Liver (tissue), 9 donors: Measurements from ENCODE around the gene IRGQ. TPM values are rescaled to one million over a fixed set of nuclear protein-coding genes. Genes with fewer than 3 reads are reported as not detected.

Experiments
- DNase-seq: peaks from one replicate; pipeline ENCODE4 v3.0.0-alpha.2; 2017; ENCODE audit warnings: low spot score
- H3K27ac ChIP-seq, 2 donors: one replicate each; pipeline ENCODE4 v1.7.0; 2013; ENCODE audit warnings: inconsistent platforms in 2 of 2, low read length in 2 of 2, control low read depth in 1 of 2, low read depth in 1 of 2, mild to moderate bottlenecking in 1 of 2
- H3K27me3 ChIP-seq, 4 donors: one replicate each; pipeline versions ENCODE4 v1.6.1 to v1.7.0; 2013; ENCODE audit warnings: low read length in 3 of 4, inconsistent platforms in 1 of 4, mild to moderate bottlenecking in 1 of 4, moderate library complexity in 1 of 4; ENCODE audit not compliant: control insufficient read depth in 4 of 4, insufficient read depth in 4 of 4
- H3K36me3 ChIP-seq, 4 donors: one replicate each; pipeline versions ENCODE4 v1.6.1 to v1.7.0; 2013; ENCODE audit warnings: low read length in 3 of 4, mild to moderate bottlenecking in 3 of 4, low read depth in 1 of 4, moderate library complexity in 1 of 4; ENCODE audit not compliant: control insufficient read depth in 4 of 4, insufficient read depth in 3 of 4
- H3K4me1 ChIP-seq, 4 donors: one replicate each; pipeline versions ENCODE4 v1.6.1 to v1.7.0; 2013; ENCODE audit warnings: low read length in 3 of 4, mild to moderate bottlenecking in 3 of 4, moderate library complexity in 1 of 4; ENCODE audit not compliant: control insufficient read depth in 4 of 4, insufficient read depth in 4 of 4
- H3K4me3 ChIP-seq, 3 donors: one replicate each; pipeline versions ENCODE4 v1.6.1 to v1.7.0; 2013; ENCODE audit warnings: low read length in 3 of 3, control low read depth in 1 of 3, low read depth in 1 of 3, mild to moderate bottlenecking in 1 of 3
- H3K9ac ChIP-seq, 2 donors: one replicate each; pipeline ENCODE4 v1.7.0; 2013; ENCODE audit warnings: low read length in 2 of 2, mild to moderate bottlenecking in 2 of 2, moderate library complexity in 2 of 2, control low read depth in 1 of 2, low read depth in 1 of 2
- H3K9me3 ChIP-seq, 4 donors: one replicate each; pipeline versions ENCODE4 v1.6.1 to v1.7.0; 2013; ENCODE audit warnings: low read length in 3 of 4; ENCODE audit not compliant: control insufficient read depth in 4 of 4
- EGR1 ChIP-seq, 2 donors: IDR thresholded peaks; 2 replicates each; pipeline ENCODE4 v1.6.1; 2016 to 2018; ENCODE audit warnings: antibody characterized with exemption in 2 of 2, low read depth in 2 of 2
- FOXA1 ChIP-seq: IDR thresholded peaks from 2 replicates; pipeline ENCODE4 v1.6.1; 2016; ENCODE audit warnings: antibody characterized with exemption
- FOXA2 ChIP-seq: IDR thresholded peaks from 2 replicates; pipeline ENCODE4 v1.6.1; 2016; ENCODE audit warnings: antibody characterized with exemption
- GABPA ChIP-seq, 2 donors: IDR thresholded peaks in 1 of 2; conservative IDR thresholded peaks in 1 of 2; 2 replicates each; pipeline ENCODE4 v1.6.1; 2016; ENCODE audit warnings: antibody characterized with exemption in 2 of 2, mild to moderate bottlenecking in 1 of 2, moderate library complexity in 1 of 2
- HNF4A ChIP-seq, 2 donors: conservative IDR thresholded peaks; 2 replicates each; pipeline ENCODE4 v1.6.1; 2016; ENCODE audit warnings: antibody characterized with exemption in 2 of 2, mild to moderate bottlenecking in 2 of 2
- HNF4G ChIP-seq: IDR thresholded peaks from 2 replicates; pipeline ENCODE4 v1.6.1; 2016; ENCODE audit warnings: antibody characterized with exemption
- JUND ChIP-seq, 2 donors: IDR thresholded peaks; 2 replicates each; pipeline ENCODE4 v1.6.1; 2016; ENCODE audit warnings: antibody characterized with exemption in 2 of 2
- NR2F2 ChIP-seq: IDR thresholded peaks from 2 replicates; pipeline ENCODE4 v1.6.1; 2016; ENCODE audit warnings: antibody characterized with exemption
- RAD21 ChIP-seq, 2 donors: IDR thresholded peaks; 2 replicates each; pipeline ENCODE4 v1.6.1; 2016; ENCODE audit warnings: antibody characterized with exemption in 2 of 2, mild to moderate bottlenecking in 2 of 2
- REST ChIP-seq: IDR thresholded peaks from 2 replicates; pipeline ENCODE4 v1.6.1; 2016; ENCODE audit warnings: antibody characterized with exemption, mild to moderate bottlenecking
- RXRA ChIP-seq, 2 donors: IDR thresholded peaks; 2 replicates each; pipeline ENCODE4 v1.6.1; 2017 to 2018; ENCODE audit warnings: antibody characterized with exemption in 2 of 2, mild to moderate bottlenecking in 1 of 2
- SP1 ChIP-seq: IDR thresholded peaks from 2 replicates; pipeline ENCODE4 v1.6.1; 2018; ENCODE audit warnings: antibody characterized with exemption, mild to moderate bottlenecking
- TAF1 ChIP-seq: conservative IDR thresholded peaks from 2 replicates; pipeline ENCODE4 v1.6.1; 2016; ENCODE audit warnings: antibody characterized with exemption, mild to moderate bottlenecking
- ZBTB33 ChIP-seq: IDR thresholded peaks from 2 replicates; pipeline ENCODE4 v1.6.1; 2016; ENCODE audit warnings: antibody characterized with exemption
- WGBS: extraction: QIAGEN DNeasy Blood & Tissue Kit; methylation state at CpG from one replicate; pipeline ENCODE4 v1.1.7; 2013; 5-methylcytosine and 5-hydroxymethylcytosine counted together
- polyA plus RNA-seq, 2 donors: library from polyadenylated mRNA; stranded (reverse) in 1 of 2; unstranded in 1 of 2; fragments of 200-250 nt in 1 of 2; fragments of >200 nt in 1 of 2; fragmentation: Nextera tagmentation in 1 of 2; extraction: Ambion mirVana in 1 of 2; gene quantifications; one replicate each; pipeline versions ENCODE4 v1.2.1 to v1.2.3, GENCODE V29; 2013 to 2015
- total RNA-seq, 2 donors: library from RNA; depleted of rRNA; stranded (reverse); fragments of >200 nt; gene quantifications; one replicate each; pipeline ENCODE4 v1.2.3, GENCODE V29; 2014
- TF ChIP-seq, protein P1 (sequence below): IDR thresholded peaks from 2 replicates; pipeline ENCODE4 v1.6.1; 2016; ENCODE audit warnings: antibody characterized with exemption
- TF ChIP-seq, protein P2 (sequence below): fragments of 150-350 bp; IDR thresholded peaks from 2 replicates; pipeline ENCODE4 v1.5.1; 2017; ENCODE audit warnings: improper control_type of control experiment, low read depth, low read length; ENCODE audit not compliant: missing input control
- TF ChIP-seq, protein P3 (sequence below): IDR thresholded peaks from 2 replicates; pipeline ENCODE4 v1.6.1; 2016; ENCODE audit warnings: antibody characterized with exemption
- donor health status: healthy.
- donor health status: healthy.
- donor health status: healthy.
- donor health status: healthy.
- donor health status: healthy.

The IRGQ gene
- total and polyA plus RNA-seq, 4 donors = 2.8 to 15.5 (median 5.2) TPM

GRCh38 chr19:43554317-43554895 is 41.5 kb downstream of the IRGQ start:
- H3K9me3 ChIP-seq = no peaks in the 10 kb centered on the region
- H3K36me3 ChIP-seq = peaks cover 8 to 30% (median 13%) of the 10 kb centered on the region in 4 donors
- H3K4me3 ChIP-seq = no peak overlapping the region

More at GRCh38 chr19:43554317-43554895, 41.5 kb downstream of the IRGQ start:
- Histone ChIP-seq H3K27me3 (no peaks in the 10 kb centered on the region), H3K9ac (no peak overlapping the region), H3K27ac (no peak overlapping the region), H3K4me1 (no peaks in the 10 kb centered on the region)
- TF ChIP-seq, protein P1, sequence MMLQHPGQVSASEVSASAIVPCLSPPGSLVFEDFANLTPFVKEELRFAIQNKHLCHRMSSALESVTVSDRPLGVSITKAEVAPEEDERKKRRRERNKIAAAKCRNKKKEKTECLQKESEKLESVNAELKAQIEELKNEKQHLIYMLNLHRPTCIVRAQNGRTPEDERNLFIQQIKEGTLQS = no peak
- TF ChIP-seq RXRA (IDR thresholded peaks at IDR 0.05) = no peak
- TF ChIP-seq FOXA2 = no peak
- no peak for TF ChIP-seq TAF1
- no peak for TF ChIP-seq ZBTB33
- TF ChIP-seq RAD21 (IDR thresholded peaks at IDR 0.05) = no peak
- TF ChIP-seq, protein P2, sequence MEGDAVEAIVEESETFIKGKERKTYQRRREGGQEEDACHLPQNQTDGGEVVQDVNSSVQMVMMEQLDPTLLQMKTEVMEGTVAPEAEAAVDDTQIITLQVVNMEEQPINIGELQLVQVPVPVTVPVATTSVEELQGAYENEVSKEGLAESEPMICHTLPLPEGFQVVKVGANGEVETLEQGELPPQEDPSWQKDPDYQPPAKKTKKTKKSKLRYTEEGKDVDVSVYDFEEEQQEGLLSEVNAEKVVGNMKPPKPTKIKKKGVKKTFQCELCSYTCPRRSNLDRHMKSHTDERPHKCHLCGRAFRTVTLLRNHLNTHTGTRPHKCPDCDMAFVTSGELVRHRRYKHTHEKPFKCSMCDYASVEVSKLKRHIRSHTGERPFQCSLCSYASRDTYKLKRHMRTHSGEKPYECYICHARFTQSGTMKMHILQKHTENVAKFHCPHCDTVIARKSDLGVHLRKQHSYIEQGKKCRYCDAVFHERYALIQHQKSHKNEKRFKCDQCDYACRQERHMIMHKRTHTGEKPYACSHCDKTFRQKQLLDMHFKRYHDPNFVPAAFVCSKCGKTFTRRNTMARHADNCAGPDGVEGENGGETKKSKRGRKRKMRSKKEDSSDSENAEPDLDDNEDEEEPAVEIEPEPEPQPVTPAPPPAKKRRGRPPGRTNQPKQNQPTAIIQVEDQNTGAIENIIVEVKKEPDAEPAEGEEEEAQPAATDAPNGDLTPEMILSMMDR = no peak
- TF ChIP-seq REST = no peak
- TF ChIP-seq SP1 = no peak
- no peak for TF ChIP-seq FOXA1
- TF ChIP-seq, protein P3, sequence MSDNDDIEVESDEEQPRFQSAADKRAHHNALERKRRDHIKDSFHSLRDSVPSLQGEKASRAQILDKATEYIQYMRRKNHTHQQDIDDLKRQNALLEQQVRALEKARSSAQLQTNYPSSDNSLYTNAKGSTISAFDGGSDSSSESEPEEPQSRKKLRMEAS = no peak
- no peak for TF ChIP-seq JUND (IDR thresholded peaks at IDR 0.05)
- TF ChIP-seq HNF4G = no peak
- TF ChIP-seq HNF4A (conservative IDR thresholded peaks at IDR 0.05) = no peak
- TF ChIP-seq GABPA (IDR thresholded peaks at IDR 0.05 in 1 of 2, conservative IDR thresholded peaks at IDR 0.05 in 1 of 2) = no peak
- TF ChIP-seq EGR1 (IDR thresholded peaks at IDR 0.05; ENCODE audit: low read depth in 2 of 2) = no peak
- no peak for TF ChIP-seq NR2F2
- WGBS = 95% methylated on average over 15 of the region's 15 CpGs
- no peak for DNase-seq
